ENCODE data around the gene LYRM4. TPM values are rescaled to one million over a fixed set of nuclear protein-coding genes. Genes with fewer than 3 reads are reported as not detected.

The LYRM4 gene
- total RNA-seq, 1 donor from 2014 or later = 9.1 TPM

DNA sequence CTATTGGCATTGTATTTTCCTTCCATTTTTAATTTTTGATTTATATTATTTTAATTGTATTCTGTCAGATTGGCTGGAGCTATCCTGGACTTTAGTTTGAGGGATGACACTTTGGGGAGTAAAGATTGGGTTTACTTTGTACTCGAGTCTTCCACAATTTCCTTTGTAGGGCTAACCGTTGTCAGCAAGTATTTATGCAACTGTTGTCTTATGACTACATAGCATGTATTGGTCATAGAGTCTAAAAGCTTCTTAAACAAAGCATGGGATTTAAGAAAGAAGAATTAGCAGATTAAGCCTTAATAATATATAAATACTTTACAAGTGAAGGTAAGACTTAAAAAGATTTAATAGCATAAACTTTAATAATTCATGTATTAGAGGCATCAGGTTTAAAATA lies 20.2 kb upstream of the LYRM4 start:
- no peak for DNase-seq (ENCODE audit: low spot score)

DNA sequence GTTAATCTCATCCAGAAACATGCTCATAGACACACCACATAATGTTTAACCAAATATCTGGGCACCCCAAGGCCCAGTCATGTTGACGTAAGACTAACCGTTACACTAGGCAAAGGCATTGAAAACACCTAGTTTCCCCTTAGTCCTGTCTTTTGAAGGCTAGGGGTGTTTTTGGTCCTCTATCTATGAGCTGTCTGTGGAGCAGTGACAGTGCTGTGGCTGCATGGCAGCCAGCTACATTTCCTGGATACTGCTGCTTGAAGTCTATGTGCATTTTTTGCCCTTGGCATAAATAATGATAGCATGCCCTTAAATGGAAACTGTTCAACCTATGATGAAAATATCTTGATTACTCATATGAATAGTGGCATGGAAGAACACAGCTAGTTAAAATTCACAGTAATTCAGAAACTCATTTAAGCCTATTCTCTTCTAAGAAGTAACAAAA lies 19.2 kb upstream of the LYRM4 start:
- no peak for DNase-seq (ENCODE audit: low spot score)

DNA sequence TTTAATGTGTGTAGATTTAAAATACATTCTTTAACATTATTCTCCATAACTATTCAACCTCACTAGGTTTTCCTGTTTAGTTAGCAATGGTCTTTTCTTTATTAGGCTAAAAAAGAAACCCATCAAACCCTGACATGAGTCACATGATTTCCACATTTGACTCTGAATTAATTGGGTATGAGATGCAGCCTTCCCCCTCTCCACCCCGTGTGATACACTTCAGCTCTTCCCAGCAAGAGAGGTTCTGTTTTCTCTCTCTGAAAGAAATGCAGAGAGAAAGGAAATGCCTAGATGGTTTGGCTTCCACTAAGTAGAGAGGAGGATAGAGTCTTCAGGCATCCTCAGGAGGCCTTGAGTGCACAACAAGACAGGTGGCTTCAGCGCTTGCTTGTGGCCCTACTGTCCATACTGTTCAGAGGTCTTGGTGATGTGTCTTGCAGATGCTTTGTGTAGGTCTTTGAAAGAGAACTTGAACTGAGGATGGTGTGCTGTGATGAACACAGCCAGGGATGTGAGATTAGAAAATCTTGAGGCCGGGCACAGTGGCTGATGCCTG lies 17.9 kb upstream of the LYRM4 start:
- DNase-seq (ENCODE audit: low spot score) = no peak

DNA sequence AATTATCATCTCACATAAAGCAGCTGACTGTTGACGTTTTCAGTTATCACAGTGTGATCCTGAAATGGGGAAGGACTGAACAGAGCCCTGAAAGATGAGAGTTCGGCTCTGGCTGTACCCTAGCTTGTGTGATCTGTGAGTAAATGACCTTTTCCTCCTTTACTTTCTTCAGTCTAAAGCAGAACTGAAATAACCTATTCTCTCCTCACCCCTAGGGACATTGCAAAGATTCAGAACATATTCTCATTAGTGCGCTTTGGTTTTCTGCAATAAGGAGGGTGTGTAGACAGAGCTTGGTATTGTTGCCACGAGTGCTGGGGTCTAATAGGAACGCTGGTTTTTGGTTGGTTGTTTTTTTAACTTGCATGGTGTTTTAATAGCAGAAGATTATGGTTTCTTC lies 17.3 kb upstream of the LYRM4 start:
- no peak for DNase-seq (ENCODE audit: low spot score)

DNA sequence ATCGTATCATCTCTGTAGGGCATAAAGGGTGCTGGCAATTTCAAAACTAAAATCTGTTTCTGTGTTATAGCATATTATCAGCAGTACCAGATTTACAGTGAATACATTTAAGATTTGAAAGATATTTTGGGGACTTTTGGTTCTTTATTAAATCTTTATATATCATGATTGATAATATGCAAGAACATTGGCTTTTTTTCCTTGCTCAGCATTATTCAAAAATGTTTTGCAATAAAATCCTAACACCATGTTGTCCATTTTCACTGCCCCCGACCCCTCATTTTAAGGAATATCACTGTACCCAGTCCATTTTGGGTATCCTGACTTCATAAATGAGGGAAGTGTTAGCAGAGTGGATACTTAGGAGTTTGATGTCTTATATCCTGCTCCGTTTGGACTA lies 16.8 kb upstream of the LYRM4 start:
- DNase-seq (ENCODE audit: low spot score) = no peak

DNA sequence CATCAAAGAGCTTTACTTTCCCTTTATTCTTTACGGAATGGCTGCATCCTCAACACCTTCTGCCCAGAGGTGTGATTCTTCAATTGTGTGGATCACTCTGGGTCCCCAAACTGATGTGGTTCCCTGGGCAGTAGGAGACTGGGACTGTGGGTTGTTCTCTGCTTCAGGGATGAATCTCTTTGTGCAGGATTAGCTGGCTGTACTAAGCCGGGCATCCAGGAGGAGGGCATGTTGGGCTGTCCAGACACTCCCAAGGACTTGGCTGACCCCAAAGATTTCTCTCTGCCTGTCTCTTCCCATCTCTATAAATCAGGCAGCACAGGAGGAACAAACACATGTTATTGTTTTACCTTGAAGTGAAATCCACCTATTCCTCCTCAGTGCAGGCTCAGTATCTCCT lies 15.8 kb upstream of the LYRM4 start:
- DNase-seq (ENCODE audit: low spot score) = no peak

DNA sequence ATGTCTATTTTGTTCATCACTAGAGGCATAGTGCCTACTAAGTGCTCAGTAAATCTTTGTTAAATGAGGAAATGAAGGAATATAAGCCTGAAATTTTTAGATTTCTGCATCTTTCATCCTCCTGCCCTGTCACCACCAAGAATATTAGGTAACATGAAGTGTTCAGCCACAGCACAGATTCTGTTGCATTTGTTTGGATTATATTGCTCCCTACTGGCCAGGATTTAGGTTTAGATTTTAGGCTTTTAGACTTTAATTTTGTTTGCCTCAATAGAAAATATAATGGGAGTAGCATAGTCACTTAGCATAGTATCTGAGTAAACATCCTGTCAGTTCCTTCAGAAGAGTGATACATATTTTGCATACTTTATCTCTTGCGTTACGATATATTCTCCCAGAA lies 14.7 kb upstream of the LYRM4 start:
- no peak for DNase-seq (ENCODE audit: low spot score)

DNA sequence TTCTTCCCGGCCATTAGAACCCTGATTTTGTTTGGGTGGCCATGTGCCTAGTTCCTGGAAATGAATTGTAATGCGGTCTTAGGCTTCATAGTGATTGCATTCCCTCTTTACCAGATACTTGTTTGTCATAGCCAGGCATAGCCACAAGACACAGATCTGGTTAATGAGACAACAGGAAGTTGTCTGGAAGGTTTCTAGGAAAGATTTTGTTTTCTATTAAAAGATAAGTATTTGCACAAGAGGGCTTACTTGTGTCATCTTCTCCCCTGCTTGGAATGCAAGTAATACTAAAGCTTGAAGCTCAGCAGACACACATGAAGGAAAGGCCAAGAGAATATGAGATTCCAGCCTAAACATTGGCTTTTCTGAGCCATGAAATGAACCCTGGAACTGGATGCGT lies 13.5 kb upstream of the LYRM4 start:
- no peak for DNase-seq (ENCODE audit: low spot score)

DNA sequence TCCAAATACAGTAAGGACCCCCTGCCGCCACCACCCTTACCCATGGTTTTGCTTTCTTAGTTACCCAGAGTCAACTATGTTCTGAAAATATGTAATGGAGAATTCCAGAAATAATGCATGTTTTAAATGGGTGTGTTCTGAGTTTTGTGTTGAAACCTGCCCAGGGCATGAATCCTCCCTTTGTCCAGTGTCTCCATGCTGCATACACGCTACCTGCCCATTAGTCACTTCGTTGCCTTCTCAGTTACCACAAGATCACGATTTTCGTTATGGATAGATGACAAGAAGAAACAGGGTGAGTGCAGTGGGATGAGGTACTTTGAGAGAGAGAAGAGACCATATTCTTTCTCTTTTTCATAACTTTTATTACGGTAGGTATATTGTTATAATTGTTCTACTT lies 11.2 kb upstream of the LYRM4 start:
- no peak for DNase-seq (ENCODE audit: low spot score)

DNA sequence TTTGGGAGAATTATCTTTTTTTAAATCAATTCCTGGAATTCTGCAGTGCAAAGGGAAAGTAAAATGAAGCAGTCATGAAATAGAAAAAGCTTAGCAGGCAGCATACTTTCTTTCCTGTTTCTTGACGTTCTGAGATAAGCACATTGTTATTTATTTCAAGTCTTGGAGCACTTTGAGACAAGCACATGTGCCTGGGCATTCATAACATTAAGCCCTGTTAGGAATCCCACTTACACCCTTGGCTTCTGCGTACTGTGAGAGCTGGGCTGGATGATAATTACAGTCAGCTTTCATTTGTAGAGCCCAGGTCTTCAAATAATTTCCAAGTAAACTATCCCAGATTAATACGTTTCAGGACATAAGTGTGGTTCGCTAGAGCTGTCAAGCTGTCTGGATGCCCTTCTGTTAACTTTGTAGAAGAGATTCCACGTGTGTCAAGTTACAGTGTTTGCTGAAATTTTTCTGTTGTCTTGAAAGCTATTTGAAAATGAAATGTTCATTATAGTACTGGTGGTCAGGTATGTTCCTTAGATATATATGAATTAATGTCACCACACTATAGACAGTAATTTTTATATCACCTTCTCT lies 9.4 kb upstream of the LYRM4 start:
- peak; percentile 13 for DNase-seq (ENCODE audit: low spot score)

DNA sequence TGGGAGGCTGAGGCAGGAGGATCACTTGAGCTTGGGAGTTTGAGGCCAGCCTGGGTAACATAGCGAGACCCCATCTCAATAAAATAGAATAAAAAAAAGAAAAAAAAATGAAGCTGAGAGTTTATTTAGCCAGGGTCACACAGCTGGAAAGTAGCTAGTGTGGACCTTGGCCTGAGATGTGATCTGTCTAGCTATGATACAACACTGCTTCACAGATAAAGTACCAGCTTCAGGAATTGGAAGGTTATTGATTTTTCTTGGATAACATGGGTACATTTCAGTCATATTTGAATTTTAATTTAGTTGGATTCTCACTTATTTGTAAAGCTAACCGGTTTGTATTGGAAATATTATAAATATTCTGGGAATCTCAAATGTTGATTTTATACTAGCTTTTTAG lies 5.7 kb upstream of the LYRM4 start:
- DNase-seq (ENCODE audit: low spot score) = no peak

DNA sequence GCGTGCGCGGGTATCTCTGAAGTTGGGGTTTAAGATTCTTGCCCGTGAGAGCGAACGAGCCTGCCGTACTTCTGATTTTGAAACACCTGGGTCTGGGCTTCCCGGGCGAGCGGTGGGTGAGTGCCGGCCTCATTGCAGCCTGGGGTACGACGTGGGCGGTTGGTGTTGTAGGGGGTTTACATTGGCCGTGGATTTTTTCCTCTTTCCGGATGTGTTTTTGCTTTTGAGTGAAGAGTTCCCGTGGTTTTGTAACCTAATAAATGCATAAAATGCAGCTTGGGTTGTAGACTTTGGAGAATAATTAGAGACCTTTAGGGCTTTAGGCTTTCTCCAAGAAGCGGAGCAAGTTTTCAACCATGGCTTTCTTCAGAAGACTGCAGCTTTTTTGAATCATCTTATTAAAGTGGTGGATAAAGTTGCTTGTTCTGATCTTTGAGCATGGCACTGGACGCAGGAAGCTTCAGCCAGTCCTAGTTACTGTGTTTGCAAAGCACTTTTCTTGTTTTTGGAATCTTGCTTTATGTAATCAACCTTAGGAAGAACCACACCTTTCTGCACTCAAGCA lies 877 bp upstream of the LYRM4 start:
- DNase-seq (ENCODE audit: low spot score) = no peak

DNA sequence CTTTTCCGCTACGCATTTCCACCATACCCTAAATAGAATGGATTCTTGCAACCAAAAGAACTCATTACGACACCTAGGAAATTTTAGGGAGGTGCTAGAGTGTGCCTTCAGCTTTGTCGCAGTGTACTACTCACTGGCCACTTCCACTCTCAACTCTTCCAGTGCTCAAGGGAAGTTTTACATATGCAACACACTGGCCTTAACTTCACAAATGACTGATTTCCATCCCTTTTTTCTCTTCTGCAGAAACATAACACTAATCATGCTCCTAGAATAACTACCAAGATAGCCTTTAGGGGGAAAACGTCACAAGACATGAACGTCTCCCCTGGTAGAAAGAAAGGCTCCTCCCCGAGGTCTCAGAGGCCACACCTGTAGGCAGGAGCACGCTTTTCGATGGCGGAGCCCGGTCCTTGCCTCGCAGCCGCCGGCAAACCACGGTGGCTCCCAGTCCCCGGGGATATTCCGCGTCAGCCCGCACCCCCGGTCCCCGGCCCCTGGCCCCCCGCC lies 584 bp downstream of the LYRM4 start:
- peak; percentile 65 for DNase-seq (ENCODE audit: low spot score)

DNA sequence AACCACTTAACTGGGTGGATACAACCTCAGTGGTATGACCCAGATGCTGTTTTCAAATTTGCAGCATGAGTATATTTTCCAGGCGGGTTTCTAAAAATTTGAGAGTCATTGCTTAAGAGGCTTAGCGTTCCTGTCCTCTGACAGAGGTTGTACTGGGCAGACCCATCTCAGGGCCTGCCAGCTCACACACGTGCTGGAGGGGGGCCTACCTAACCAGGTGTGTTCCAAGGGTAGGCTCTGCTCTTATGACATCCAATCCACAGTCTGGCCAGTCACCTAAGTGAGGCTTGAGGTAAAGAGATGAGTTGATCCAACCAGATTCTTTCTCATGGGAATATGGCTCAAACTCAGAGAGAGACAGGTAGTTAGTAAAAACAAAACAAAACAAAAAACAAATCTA lies 1.3 kb downstream of the LYRM4 start:
- DNase-seq (ENCODE audit: low spot score) = no peak

DNA sequence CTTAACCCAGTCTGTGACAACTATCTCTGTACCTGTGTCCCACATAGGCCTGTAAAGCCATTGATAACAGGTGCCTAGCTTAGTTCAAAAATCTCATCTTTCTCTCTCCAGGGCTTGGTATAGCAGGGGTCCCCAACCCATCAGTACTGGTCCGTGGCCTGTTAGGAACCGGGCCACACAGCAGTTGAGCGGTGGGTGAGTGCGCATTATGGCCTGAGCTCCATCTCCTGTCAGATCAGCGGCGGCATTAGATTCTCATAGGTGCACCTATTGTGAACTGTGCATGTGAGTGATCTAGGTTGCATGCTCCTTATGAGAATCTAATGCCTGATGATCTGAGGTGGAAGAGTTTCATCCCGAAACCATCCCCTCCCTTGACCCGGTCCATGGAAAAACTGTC lies 3.4 kb downstream of the LYRM4 start:
- no peak for DNase-seq (ENCODE audit: low spot score)

DNA sequence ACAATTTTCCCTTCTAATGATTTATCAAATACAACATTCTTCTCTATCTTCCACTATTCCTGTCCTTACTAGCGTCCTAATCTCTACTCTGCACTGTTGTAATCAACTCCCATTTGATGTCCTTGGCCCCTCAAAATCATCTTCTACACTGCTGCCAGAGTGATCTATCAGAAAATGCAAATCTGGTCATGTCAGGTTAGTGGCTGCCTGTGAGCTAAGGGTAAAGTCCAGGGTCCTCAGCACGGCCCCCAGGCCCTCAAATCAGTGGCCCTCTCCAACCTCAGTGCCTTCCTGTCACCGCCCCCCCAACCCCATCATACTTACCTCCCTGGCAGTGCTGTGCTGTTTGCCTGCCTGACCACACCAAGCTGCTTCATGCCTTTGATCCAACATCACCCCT lies 3.8 kb downstream of the LYRM4 start:
- no peak for DNase-seq (ENCODE audit: low spot score)

DNA sequence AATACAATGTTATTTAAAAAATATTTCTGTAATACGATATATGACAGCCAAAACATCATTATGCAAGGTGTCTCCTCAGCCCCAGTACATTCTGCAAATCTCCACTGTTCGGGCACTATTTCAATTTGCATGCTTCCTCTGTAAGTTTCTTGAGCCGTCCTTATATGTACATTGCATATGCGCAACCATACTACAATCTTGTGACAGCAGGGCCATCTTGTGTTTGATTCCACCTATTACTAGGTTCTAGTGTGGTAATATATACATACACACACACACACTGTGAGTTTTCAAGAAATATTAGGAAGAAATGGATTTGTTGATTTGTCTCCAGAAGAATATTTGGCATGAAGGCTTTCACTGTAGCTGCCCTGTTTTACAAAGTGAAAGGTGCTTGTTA lies 9.8 kb downstream of the LYRM4 start:
- DNase-seq (ENCODE audit: low spot score) = no peak

DNA sequence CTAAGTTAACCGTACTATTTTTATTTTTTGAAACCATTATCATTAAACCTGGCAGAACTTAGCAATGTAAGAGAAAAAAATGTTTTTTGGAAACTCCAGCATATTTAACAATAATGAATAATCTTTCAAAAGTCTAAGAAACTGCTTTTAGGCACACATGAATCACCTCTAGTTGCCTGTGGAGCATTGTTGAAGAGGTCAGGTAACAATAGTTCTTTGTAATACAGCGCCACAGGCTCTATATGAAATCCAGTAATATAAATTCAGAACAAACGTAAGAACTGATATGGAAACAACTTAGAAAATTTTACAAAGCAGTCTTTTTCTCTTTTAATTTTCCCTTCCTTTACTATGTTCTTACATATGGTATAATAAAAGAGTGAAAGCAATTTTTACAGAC lies 10.3 kb downstream of the LYRM4 start:
- no peak for DNase-seq (ENCODE audit: low spot score)

DNA sequence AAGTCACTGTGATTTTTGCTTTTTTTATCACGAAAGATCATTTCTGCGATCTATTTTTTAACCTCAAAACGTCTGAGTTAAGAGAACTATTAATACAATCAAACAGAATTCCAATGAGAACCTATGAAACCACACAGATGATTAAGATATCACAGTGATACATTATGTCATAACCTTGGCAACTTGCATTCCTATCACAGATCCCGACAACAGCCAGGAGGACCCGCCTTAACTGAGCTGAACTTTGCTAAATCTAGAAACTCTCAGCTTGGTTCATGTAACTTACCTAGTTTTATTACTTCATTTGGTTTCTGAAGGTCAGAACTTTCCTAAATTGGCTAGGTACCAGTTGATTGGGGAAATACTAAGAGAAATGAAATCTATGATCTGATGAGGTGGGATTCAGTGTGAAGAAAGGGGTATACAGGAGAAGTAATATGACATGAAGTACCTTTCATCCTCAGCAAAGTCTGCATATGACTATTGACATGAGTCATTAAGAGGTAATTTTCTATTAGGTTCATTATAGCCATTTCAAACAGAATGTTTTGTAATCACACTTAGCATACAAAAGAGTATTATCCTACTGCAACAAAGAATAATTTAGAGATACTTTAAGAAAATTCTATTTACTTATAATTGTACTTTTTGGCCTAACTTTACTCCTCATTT lies 11.2 kb downstream of the LYRM4 start:
- no peak for DNase-seq (ENCODE audit: low spot score)

DNA sequence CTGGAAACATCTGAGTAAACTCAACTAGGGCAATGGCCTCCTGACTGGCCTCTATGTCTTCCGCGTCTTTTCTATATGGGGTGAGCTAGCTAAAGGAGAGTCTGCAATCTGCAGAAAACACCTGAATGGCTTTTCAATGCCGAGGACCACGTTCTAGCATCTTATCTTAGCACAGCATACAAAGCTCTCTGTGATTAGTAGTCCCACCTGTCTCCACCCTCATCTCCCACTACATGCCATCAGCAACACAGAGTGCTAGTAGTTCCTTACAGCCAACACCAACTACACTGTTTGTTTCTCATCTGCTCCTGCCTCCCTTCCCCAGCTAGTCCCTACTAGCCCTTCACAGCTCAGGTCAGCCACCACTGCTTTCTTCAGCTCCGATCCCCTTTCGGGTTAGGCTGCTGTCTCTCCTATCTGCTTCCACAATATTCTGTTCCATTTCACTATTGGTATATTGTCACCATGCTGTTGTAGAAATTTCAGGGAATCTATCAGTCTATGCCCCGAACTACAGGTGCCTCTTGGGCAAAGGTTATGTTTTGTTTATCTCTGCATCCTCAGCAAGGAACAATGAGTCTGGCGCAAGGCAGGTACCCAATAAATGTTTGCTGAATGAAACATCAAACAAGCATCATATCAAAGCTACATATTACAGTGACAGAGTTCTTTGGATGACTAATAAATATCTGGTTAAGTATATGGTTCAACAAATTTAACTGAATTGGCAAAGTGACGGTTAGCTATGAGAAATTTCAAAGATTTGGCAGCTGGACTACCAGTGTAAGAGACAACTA lies 12.2 kb downstream of the LYRM4 start:
- DNase-seq (ENCODE audit: low spot score) = no peak

DNA sequence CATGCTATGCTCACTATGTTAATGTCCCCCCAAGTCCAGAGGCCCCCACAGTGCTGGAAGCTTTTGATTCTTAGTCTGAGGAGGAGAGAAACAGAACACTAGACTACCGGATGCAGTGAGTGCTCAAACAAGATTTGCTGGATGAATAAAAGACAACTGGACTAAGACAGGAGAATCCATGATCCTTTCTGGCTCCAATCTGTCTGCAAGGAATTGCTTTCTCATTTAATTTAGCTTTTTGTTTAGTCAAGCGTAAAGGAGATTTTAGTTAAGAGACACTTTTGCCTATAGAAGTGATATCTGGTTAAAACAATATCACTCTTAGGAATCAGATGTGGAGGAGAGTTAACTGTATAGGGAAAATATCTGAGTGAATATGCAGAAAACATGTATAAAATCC lies 13.5 kb downstream of the LYRM4 start:
- DNase-seq (ENCODE audit: low spot score) = no peak

Data from umbilical cord (tissue), 2 donors.